ENCODE measurements around the gene NAB1. TPM values are rescaled to one million over a fixed set of nuclear protein-coding genes. Genes with fewer than 3 reads are reported as not detected.
A peak's percentile ranks its signal among the peaks of the same experiment; 100 is the strongest.

Gene NAB1
- polyA plus RNA-seq, 1 experiment = 14.1 TPM

DNA sequence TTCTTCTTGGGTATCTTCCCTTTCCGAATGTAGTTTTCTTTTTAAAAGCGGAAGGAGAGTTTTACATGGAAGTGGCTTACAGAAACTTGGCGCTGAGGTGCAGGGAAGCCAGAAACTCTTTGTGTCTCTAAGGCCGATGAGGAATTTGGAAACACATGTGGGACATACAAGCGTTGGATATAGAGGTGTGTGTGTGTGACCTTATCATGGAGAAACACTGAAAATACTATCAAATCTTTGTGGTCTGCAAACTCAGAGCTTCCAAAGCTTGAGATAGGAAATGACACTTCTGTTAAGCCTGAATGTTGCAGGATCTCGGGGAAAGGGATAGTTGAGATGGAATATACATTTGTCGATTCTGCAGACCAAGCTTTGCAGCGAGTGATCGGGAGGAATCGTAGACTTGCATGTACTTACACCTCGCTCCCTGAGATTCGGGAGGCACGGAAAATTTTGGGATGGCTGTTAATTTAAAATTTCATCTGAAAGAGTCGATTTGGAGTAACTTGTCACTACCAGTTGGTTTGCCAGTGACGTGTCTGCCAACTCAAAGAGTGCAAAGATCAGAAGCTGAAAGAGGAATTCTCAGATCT, 1.0 kb downstream of the NAB1 start:
- DNase-seq (ENCODE audit: low read depth) = no peak
- Histone ChIP-seq H3K27me3 (ENCODE audit: control insufficient read depth, insufficient read depth, low read length) (no peaks in the 10 kb centered on the region), H3K36me3 (ENCODE audit: control insufficient read depth, insufficient read depth, low read length) (no peaks in the 10 kb centered on the region), H3K4me3 (ENCODE audit: low read depth, low read length) (peak overlapping the region; percentile 92)
- TF ChIP-seq, protein P1, sequence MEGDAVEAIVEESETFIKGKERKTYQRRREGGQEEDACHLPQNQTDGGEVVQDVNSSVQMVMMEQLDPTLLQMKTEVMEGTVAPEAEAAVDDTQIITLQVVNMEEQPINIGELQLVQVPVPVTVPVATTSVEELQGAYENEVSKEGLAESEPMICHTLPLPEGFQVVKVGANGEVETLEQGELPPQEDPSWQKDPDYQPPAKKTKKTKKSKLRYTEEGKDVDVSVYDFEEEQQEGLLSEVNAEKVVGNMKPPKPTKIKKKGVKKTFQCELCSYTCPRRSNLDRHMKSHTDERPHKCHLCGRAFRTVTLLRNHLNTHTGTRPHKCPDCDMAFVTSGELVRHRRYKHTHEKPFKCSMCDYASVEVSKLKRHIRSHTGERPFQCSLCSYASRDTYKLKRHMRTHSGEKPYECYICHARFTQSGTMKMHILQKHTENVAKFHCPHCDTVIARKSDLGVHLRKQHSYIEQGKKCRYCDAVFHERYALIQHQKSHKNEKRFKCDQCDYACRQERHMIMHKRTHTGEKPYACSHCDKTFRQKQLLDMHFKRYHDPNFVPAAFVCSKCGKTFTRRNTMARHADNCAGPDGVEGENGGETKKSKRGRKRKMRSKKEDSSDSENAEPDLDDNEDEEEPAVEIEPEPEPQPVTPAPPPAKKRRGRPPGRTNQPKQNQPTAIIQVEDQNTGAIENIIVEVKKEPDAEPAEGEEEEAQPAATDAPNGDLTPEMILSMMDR (IDR thresholded peaks at IDR 0.05; ENCODE audit: insufficient read depth, low read depth, low read length) = no peak
- ChIA-PET POLR2A (no interaction called here), CTCF (interaction anchor here (0.8 kb wide), 1 partner anchor 10 kb away, joined by 3 read pairs; no protein-coding TSS in a partner anchor)

DNA sequence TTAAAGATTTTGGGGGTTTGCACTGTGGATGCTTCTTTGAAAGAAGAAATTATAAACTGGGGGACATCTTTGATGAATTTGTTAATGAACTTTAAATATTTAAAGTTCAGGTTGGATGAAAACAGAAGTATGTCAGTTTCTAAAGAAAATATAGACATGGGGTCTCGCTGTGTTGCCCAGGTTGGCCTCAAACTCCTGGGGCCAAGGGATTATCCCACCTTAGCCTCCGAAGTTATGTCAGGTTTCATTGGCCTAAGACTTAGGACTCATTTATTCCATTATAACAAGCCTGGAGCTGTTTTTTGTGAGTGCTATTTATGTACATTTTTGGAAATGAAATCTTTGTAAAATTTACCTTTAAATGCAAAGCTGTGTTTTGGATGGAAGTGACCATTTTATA, 2.5 kb downstream of the NAB1 start:
- no peak for DNase-seq (ENCODE audit: low read depth)
- Histone ChIP-seq H3K4me3 (ENCODE audit: low read depth, low read length) (no peak overlapping the region), H3K27me3 (ENCODE audit: control insufficient read depth, insufficient read depth, low read length) (no peaks in the 10 kb centered on the region), H3K36me3 (ENCODE audit: control insufficient read depth, insufficient read depth, low read length) (no peaks in the 10 kb centered on the region)
- CTCF ChIA-PET = interaction anchor here (1.0 kb wide), 1 partner anchor 28 kb away, joined by 3 read pairs; no protein-coding TSS in a partner anchor
- POLR2A ChIA-PET = no interaction called here
- TF ChIP-seq, protein P1 (IDR thresholded peaks at IDR 0.05; ENCODE audit: insufficient read depth, low read depth, low read length) = no peak

DNA sequence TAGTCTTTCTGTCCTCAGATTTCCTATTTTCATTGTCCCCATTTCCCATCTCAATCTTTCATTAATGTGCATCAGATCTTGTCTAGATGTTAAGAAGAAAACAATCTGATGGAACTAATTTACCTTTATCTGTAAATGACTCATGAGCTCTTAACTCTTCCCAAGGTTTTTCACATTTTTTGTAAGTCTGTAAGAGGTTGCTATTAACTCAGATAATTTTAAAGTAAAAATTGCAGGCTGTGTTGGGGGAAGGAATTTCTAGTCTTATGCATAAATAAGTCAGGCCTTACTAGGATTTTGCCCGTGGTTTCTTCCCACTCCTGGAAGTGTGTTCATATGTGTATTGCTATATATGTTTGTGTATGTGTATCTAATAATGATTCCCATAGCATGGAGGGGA, 4.3 kb downstream of the NAB1 start:
- CTCF ChIA-PET = interaction anchor here (1.1 kb wide), 1 partner anchor 26 kb away, joined by 3 read pairs; no protein-coding TSS in a partner anchor
- TF ChIP-seq, protein P1 (IDR thresholded peaks at IDR 0.05; ENCODE audit: insufficient read depth, low read depth, low read length) = no peak
- no peak for DNase-seq (ENCODE audit: low read depth)

DNA sequence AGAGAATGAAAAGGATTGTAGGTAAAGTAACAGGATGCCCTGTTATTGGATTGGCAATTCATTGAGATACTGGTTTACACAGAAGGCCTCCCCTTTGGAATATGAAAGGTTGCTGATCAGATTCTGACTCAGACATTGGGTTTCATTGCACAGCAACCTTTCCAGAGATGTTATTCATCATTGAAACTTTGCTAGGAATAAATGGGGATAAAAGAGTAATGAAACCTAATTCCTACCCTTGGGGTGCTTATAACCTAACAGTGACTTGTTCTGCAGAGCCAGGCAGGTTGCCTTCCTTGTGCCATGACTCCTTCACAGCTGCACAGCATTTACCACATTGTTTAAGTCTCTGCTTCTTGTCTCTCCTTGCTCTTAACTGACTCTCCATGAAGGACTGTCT, 5.0 kb downstream of the NAB1 start:
- ChIA-PET CTCF (interaction anchor here (1.1 kb wide), 1 partner anchor 25 kb away, joined by 3 read pairs; no protein-coding TSS in a partner anchor), POLR2A (interaction anchor here (1.0 kb wide), 1 partner anchor 25 kb away, joined by 3 read pairs; no protein-coding TSS in a partner anchor)
- Histone ChIP-seq H3K27me3 (ENCODE audit: control insufficient read depth, insufficient read depth, low read length) (no peaks in the 10 kb centered on the region), H3K36me3 (ENCODE audit: control insufficient read depth, insufficient read depth, low read length) (no peaks in the 10 kb centered on the region), H3K4me3 (ENCODE audit: low read depth, low read length) (no peak overlapping the region)
- TF ChIP-seq, protein P1 (IDR thresholded peaks at IDR 0.05; ENCODE audit: insufficient read depth, low read depth, low read length) = no peak
- DNase-seq (ENCODE audit: low read depth) = no peak

More for the DNA sequence above, 4.3 kb downstream of the NAB1 start:
- POLR2A ChIA-PET = no interaction called here
- Histone ChIP-seq H3K4me3 (ENCODE audit: low read depth, low read length) (no peak overlapping the region), H3K27me3 (ENCODE audit: control insufficient read depth, insufficient read depth, low read length) (no peaks in the 10 kb centered on the region), H3K36me3 (ENCODE audit: control insufficient read depth, insufficient read depth, low read length) (no peaks in the 10 kb centered on the region)

DNA sequence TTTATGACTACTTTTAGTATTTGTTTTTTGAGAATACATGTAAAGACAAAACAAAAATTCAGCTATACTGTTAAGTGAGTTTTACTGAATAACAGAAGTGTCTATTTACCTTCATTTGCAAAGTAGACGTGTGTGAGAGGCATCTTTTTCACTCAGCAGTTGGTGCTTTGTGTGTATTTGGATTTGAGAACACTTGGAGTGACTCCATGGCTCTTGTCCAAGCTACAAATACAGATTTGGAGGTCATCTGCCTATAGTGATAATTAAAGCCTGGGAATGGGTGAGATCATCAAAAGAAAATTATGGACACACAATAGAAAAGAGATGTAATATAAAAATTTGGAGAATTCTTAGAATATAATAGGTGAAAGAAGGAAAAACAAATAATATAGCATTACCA, 6.2 kb downstream of the NAB1 start:
- TF ChIP-seq, protein P1 (IDR thresholded peaks at IDR 0.05; ENCODE audit: insufficient read depth, low read depth, low read length) = no peak
- POLR2A ChIA-PET = interaction anchor here (1.0 kb wide), 1 partner anchor 23 kb away, joined by 3 read pairs; no protein-coding TSS in a partner anchor
- CTCF ChIA-PET = interaction anchor here (0.7 to 1.2 kb wide), 2 partner anchors 12 to 139 kb away, joined by 3 read pairs; no protein-coding TSS in a partner anchor
- no peak for DNase-seq (ENCODE audit: low read depth)
- Histone ChIP-seq H3K36me3 (ENCODE audit: control insufficient read depth, insufficient read depth, low read length) (0 out of 2 replicates have a peak, but pooled peaks cover 1% of the 10 kb centered on the region), H3K4me3 (ENCODE audit: low read depth, low read length) (no peak overlapping the region), H3K27me3 (ENCODE audit: control insufficient read depth, insufficient read depth, low read length) (no peaks in the 10 kb centered on the region)
